ENCODE results near the gene P2RY6. TPM values are rescaled to one million over a fixed set of nuclear protein-coding genes. Genes with fewer than 3 reads are reported as not detected.

P2RY6 gene
- total RNA-seq, 2 experiments from 2014 or later, result not detected

- DNase-seq (ENCODE audit: low spot score), result no peak
- H3K4me3 ChIP-seq (ENCODE audit: low read depth, low read length, poor library complexity, severe bottlenecking), result no peak overlapping the region
- no peak overlapping the region for H3K27ac ChIP-seq (ENCODE audit: low read depth, low read length, poor library complexity, severe bottlenecking)
- no TSS peak for BruUV-seq (replicated peaks)
- TF ChIP-seq, protein P1, sequence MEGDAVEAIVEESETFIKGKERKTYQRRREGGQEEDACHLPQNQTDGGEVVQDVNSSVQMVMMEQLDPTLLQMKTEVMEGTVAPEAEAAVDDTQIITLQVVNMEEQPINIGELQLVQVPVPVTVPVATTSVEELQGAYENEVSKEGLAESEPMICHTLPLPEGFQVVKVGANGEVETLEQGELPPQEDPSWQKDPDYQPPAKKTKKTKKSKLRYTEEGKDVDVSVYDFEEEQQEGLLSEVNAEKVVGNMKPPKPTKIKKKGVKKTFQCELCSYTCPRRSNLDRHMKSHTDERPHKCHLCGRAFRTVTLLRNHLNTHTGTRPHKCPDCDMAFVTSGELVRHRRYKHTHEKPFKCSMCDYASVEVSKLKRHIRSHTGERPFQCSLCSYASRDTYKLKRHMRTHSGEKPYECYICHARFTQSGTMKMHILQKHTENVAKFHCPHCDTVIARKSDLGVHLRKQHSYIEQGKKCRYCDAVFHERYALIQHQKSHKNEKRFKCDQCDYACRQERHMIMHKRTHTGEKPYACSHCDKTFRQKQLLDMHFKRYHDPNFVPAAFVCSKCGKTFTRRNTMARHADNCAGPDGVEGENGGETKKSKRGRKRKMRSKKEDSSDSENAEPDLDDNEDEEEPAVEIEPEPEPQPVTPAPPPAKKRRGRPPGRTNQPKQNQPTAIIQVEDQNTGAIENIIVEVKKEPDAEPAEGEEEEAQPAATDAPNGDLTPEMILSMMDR (conservative IDR thresholded peaks at IDR 0.05; ENCODE audit: low read length), result no peak
- no peak for TF ChIP-seq EZH2phosphoT487 (IDR thresholded peaks at IDR 0.05; ENCODE audit: borderline replicate concordance, low read depth, low read length)
- CTCF ChIA-PET (ENCODE audit: unreplicated experiment), result interaction anchor here (0.6 kb wide), 1 partner anchor 8 kb away, joined by 3 read pairs; no protein-coding TSS in a partner anchor
- intact Hi-C loops (cut with micrococcal nuclease; ENCODE audit: unreplicated experiment), result no loop called here
- no peak overlapping the region for H3K4me2 ChIP-seq (ENCODE audit: low read length)
- POLR2A ChIA-PET, result interaction anchor here (0.6 kb wide), 1 partner anchor 17 kb away, joined by 7 read pairs; no protein-coding TSS in a partner anchor
- peaks cover 32% of the 10 kb centered on the region for H3K4me1 ChIP-seq (ENCODE audit: insufficient read depth, low read length, poor library complexity, severe bottlenecking)
- no peaks in the 10 kb centered on the region for H3K79me2 ChIP-seq (ENCODE audit: insufficient read depth, low read depth, low read length)
- no peaks in the 10 kb centered on the region for H3K9me3 ChIP-seq (ENCODE audit: low read length)
- H3K9me2 ChIP-seq (ENCODE audit: insufficient read depth, low read length), result no peaks in the 10 kb centered on the region
- H3K36me3 ChIP-seq (ENCODE audit: insufficient read depth, low read length), result no peaks in the 10 kb centered on the region
- H4K20me1 ChIP-seq (ENCODE audit: insufficient read depth, low read length), result no peaks in the 10 kb centered on the region
- H2AFZ ChIP-seq (ENCODE audit: low read length), result no peak overlapping the region
These were observed 46.4 kb downstream of the P2RY6 start for GRCh38 chr11:73318501-73319011.

- intact Hi-C loops (cut with micrococcal nuclease; ENCODE audit: unreplicated experiment), result no loop called here
- Histone ChIP-seq H2AFZ (ENCODE audit: low read length) (peak overlapping the region; percentile 52; the same call in 1 of the 2 replicates), H3K9me2 (ENCODE audit: insufficient read depth, low read length) (no peaks in the 10 kb centered on the region), H3K27ac (ENCODE audit: low read depth, low read length, poor library complexity, severe bottlenecking) (no peak overlapping the region), H3K4me1 (ENCODE audit: insufficient read depth, low read length, poor library complexity, severe bottlenecking) (peaks cover 31% of the 10 kb centered on the region), H3K36me3 (ENCODE audit: insufficient read depth, low read length) (no peaks in the 10 kb centered on the region), H3K79me2 (ENCODE audit: insufficient read depth, low read depth, low read length) (no peaks in the 10 kb centered on the region), H4K20me1 (ENCODE audit: insufficient read depth, low read length) (no peaks in the 10 kb centered on the region), H3K4me2 (ENCODE audit: low read length) (peak overlapping the region; percentile 28), H3K9me3 (ENCODE audit: low read length) (no peaks in the 10 kb centered on the region), H3K4me3 (ENCODE audit: low read depth, low read length, poor library complexity, severe bottlenecking) (no peak overlapping the region)
- no peak for TF ChIP-seq EZH2phosphoT487 (IDR thresholded peaks at IDR 0.05; ENCODE audit: borderline replicate concordance, low read depth, low read length)
- TF ChIP-seq, protein P1 (conservative IDR thresholded peaks at IDR 0.05; ENCODE audit: low read length), result no peak
- DNase-seq (ENCODE audit: low spot score), result no peak
- ChIA-PET POLR2A (interaction anchor here (0.6 to 0.7 kb wide), 2 partner anchors 68 to 574 kb away, joined by 3 to 4 read pairs; no protein-coding TSS in a partner anchor), CTCF (ENCODE audit: unreplicated experiment) (no interaction called here)
- BruUV-seq (replicated peaks), result no TSS peak
These were observed 48.8 kb downstream of the P2RY6 start for GRCh38 chr11:73320763-73321603.
